Heart right ventricle (tissue), 16 donors: ENCODE data around the gene NHS. TPM values are rescaled to one million over a fixed set of nuclear protein-coding genes. Genes with fewer than 3 reads are reported as not detected.

Experiments used
- ATAC-seq, 8 donors: fragments of 200-7000 bp; cut with Tn5 transposase; one replicate each; pipeline ENCODE4 v1.9.1; 2020; ENCODE audit warnings: mild to moderate bottlenecking in 8 of 8, moderate library complexity in 8 of 8, moderate number of reproducible peaks in 1 of 8
- DNase-seq, 2 donors: peaks; one replicate each; pipeline ENCODE4 v3.0.0-alpha.2; 2020
- H3K27ac ChIP-seq, 10 donors: fragments of 200-600 bp; sonication (generic) in 2 of 10; one replicate each; pipeline versions ENCODE4 v1.5.0 to v1.8.0; 2020 to 2022; ENCODE audit warnings: mild to moderate bottlenecking in 3 of 10
- H3K27me3 ChIP-seq, 7 donors: fragments of 200-600 bp; one replicate each; pipeline ENCODE4 v1.8.0; 2021 to 2022; ENCODE audit warnings: mild to moderate bottlenecking in 2 of 7
- H3K36me3 ChIP-seq, 9 donors: fragments of 200-600 bp; sonication (generic) in 1 of 9; one replicate each; pipeline versions ENCODE4 v1.5.0 to v1.8.0; 2020 to 2022; ENCODE audit warnings: mild to moderate bottlenecking in 2 of 9
- H3K4me1 ChIP-seq, 9 donors: fragments of 200-600 bp; sonication (generic) in 1 of 9; one replicate each; pipeline versions ENCODE4 v1.5.0 to v1.8.0; 2020 to 2022; ENCODE audit warnings: mild to moderate bottlenecking in 4 of 9
- H3K4me3 ChIP-seq, 10 donors: fragments of 200-600 bp; sonication (generic) in 2 of 10; one replicate each; pipeline versions ENCODE4 v1.5.0 to v1.8.0; 2020 to 2022; ENCODE audit warnings: mild to moderate bottlenecking in 7 of 10, moderate library complexity in 2 of 10
- H3K9me3 ChIP-seq, 11 donors: fragments of 200-600 bp in 10 of 11; sonication (generic) in 2 of 11; one replicate each; pipeline versions ENCODE4 v1.5.0 to v1.8.0; 2013 to 2022; ENCODE audit warnings: mild to moderate bottlenecking in 2 of 11, control low read depth in 1 of 11, moderate library complexity in 1 of 11
- CTCF ChIP-seq, 9 donors: fragments of 200-600 bp; sonication (generic) in 2 of 9; IDR thresholded peaks; one replicate each; pipeline versions ENCODE4 v1.5.0 to v1.8.0; 2021 to 2022; ENCODE audit warnings: antibody characterized with exemption in 9 of 9, mild to moderate bottlenecking in 5 of 9, moderate library complexity in 1 of 9
- WGBS, 2 donors: extraction: QIAGEN DNeasy Blood & Tissue Kit; methylation state at CpG; one replicate each; pipeline ENCODE4 v1.1.7; 2013; ENCODE audit warnings: inconsistent platforms in 1 of 2; 5-methylcytosine and 5-hydroxymethylcytosine counted together
- intact Hi-C, 10 donors: fragments of 100-400 bp; cut with DNase I; formaldehyde crosslinking; loops; one replicate each; pipeline versions ENCODE4 v1.11.1 to v1.14.2; 2022
- polyA plus RNA-seq, 2 donors: library from polyadenylated mRNA; stranded (reverse); fragments of 200-250 nt; gene quantifications; one replicate each; pipeline ENCODE4 v1.2.3, GENCODE V29; 2013
- total RNA-seq, 10 donors: library from RNA; stranded (reverse); fragmentation: NEBNext Ultra II Directional in 3 of 10; extraction: Animal tissue kit (Norgen Biotek cat#: 25700) in 3 of 10; gene quantifications; one replicate each; pipeline versions ENCODE4 v1.2.1 to v1.2.4, GENCODE V29; 2021 to 2023
- donor health status: Arrhythmogenic right ventricular cardiomyopathy.
- donor health status: ischemic (EF 13 %, LVEDD 7.1; RV severe dilation, severe dysfunction).
- donor health status: healthy with polysubstance abuse.
- donor health status: DM: no; HTN: yes; CAD: no.
- donor health status: DM: no; HTN: no; CAD: no.
- donor health status: ischemic (EF 25% LVEDD 6.9; RV normal size, moderate dysfunction).
- donor health status: ischemic (EF 25% LVEDD 5.7; RV mildly dilated, moderate dysfunction).
- donor health status: healthy.
- donor health status: DM: yes; HTN: yes; CAD: no.
- donor health status: Ischemic cardiomyopathy.
- donor health status: ischemic (EF 35%, LVEDD 5.7; RV mildly dilated, moderate dysfunction).
- donor health status: nonischemic (EF 11% LVEDD 7.7; RV severe dilation, severe dysfunction).
- donor health status: DM: yes; HTN: yes; CAD: no.
- donor health status: PGD.
- donor health status: ischemic (EF 29% LVEDD 5.4; RV normal size, mild dysfunction).
- donor health status: nonischemic (EF 23%, LVEDD 6.1; RV moderate dilation, normal function).

NHS gene
- total and polyA plus RNA-seq, 12 donors = 0.20 to 2.7 (median 1.2) TPM

GRCh38 chrX:17596061-17596460 lies 221.1 kb downstream of the NHS start:
- Histone ChIP-seq H3K4me1 (peaks cover 0 to 43% (median 12%) of the 10 kb centered on the region in 9 donors), H3K27me3 (peaks cover 0 to 11% (median 0%) of the 10 kb centered on the region in 7 donors), H3K9me3 (no peaks in the 10 kb centered on the region), H3K27ac (no peak overlapping the region), H3K36me3 (no peaks in the 10 kb centered on the region), H3K4me3 (no peak overlapping the region)
- intact Hi-C loops = loop anchor here in 7 of 10 donors (10.0 kb wide), 4 partner anchors 61 to 351 kb away; partner anchors contain the start of gene NHS (in 4 of the 7)
- TF ChIP-seq CTCF (IDR thresholded peaks at IDR 0.05) = no peak
- ATAC-seq (no peak), DNase-seq (no peak)

- intact Hi-C loops = loop anchor here in 7 of 10 donors (10.0 kb wide), 4 partner anchors 62 to 352 kb away; partner anchors contain the start of gene NHS (in 4 of the 7)
- Histone ChIP-seq H3K27me3 (peaks cover 0 to 9% (median 0%) of the 10 kb centered on the region in 7 donors), H3K27ac (no peak overlapping the region), H3K4me3 (no peak overlapping the region), H3K4me1 (peaks cover 0 to 37% (median 6%) of the 10 kb centered on the region in 9 donors), H3K9me3 (no peaks in the 10 kb centered on the region), H3K36me3 (no peaks in the 10 kb centered on the region)
- no peak for ATAC-seq
- no peak for TF ChIP-seq CTCF (IDR thresholded peaks at IDR 0.05)
- DNase-seq = no peak
- WGBS, 2 donors = 87 to 95% methylated on average over 9 of the region's 9 CpGs
Observed at GRCh38 chrX:17596546-17597205, 221.7 kb downstream of the NHS start.

GRCh38 chrX:17597327-17597726 lies 222.3 kb downstream of the NHS start:
- peaks cover 0 to 30% (median 7%) of the 10 kb centered on the region in 9 donors for H3K4me1 ChIP-seq
- H3K27ac ChIP-seq = peak overlapping the region in 7 of 10 donors; percentile 30 to 82 (median 45)
- no peak overlapping the region for H3K4me3 ChIP-seq
- no peaks in the 10 kb centered on the region for H3K36me3 ChIP-seq
- WGBS, 2 donors = 61 to 65% methylated on average over 5 to 7 of the region's 7 CpGs
- DNase-seq (no peak), ATAC-seq (peak in 6 of 8 donors; percentile 24 to 52 (median 42))
- TF ChIP-seq CTCF (IDR thresholded peaks at IDR 0.05) = no peak
- intact Hi-C loops = loop anchor here in 7 of 10 donors (10.0 kb wide), 4 partner anchors 63 to 353 kb away; partner anchors contain the start of gene NHS (in 4 of the 7)
- H3K9me3 ChIP-seq = no peaks in the 10 kb centered on the region
- H3K27me3 ChIP-seq = peaks cover 0 to 9% (median 0%) of the 10 kb centered on the region in 7 donors

- intact Hi-C loops = loop anchor here in 7 of 10 donors (10.0 kb wide), 4 partner anchors 63 to 353 kb away; partner anchors contain the start of gene NHS (in 4 of the 7)
- no peaks in the 10 kb centered on the region for H3K9me3 ChIP-seq
- H3K36me3 ChIP-seq = no peaks in the 10 kb centered on the region
- peaks cover 0 to 9% (median 0%) of the 10 kb centered on the region in 7 donors for H3K27me3 ChIP-seq
- TF ChIP-seq CTCF (IDR thresholded peaks at IDR 0.05) = no peak
- peak; percentile 77 to 82 for DNase-seq
- ATAC-seq = peak; percentile 48 to 81 (median 78)
- 14 to 17% methylated on average over 6 of the region's 6 CpGs for WGBS, 2 donors
- H3K4me1 ChIP-seq = peaks cover 0 to 27% (median 7%) of the 10 kb centered on the region in 9 donors
- H3K27ac ChIP-seq = peak overlapping the region in 7 of 10 donors; percentile 30 to 82 (median 45)
- no peak overlapping the region for H3K4me3 ChIP-seq
Observed at GRCh38 chrX:17597836-17598439, 222.9 kb downstream of the NHS start.
